ENCODE results near the gene SON.
"Not testable (repeated sequence)": the region's sequence is repeated elsewhere in the genome, so short reads cannot be mapped to it uniquely, and the experiment has no call there.

The SON gene

GRCh38 chr21:33588485-33589335, 45.9 kb downstream of the SON start, which contains the start of gene DONSON:
Gene DONSON (minus strand): TSS chr21:33588684. CDS start chr21:33588641, 43 bp downstream.
- TF ChIP-seq JUND (IDR thresholded peaks at IDR 0.05; ENCODE audit: low read depth): no peak
- peak; percentile 87 to 92 for DNase-seq (ENCODE audit: low read depth in 1 of 2, low spot score in 1 of 2)
- in situ Hi-C loops (cut with HindIII; ENCODE audit: low pct_unique_long_range_greater_than_20kb, low sequenced_read_pairs): no loop called here

DNA sequence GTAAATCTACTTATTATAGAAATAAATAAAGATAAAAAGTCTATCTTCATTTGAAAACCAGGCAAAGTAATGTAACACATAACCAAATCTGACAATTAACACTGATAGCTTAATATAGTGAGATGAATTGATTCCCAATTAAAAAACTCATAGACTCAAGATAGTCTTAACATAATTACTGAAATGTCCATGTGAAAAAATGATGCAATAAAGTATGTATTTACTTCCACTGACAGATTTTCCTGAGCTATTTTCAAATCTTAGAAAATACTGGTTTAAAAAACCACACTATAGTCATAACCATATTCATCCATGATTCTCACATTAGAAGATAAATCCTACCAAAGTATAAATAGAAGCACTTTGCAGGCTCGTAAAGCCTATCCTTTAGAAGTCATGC, 55.2 kb downstream of the SON start:
- no peak for TF ChIP-seq JUND (IDR thresholded peaks at IDR 0.05; ENCODE audit: low read depth)
- DNase-seq (ENCODE audit: low read depth in 1 of 2, low spot score in 1 of 2): no peak
- in situ Hi-C loops (cut with HindIII; ENCODE audit: low pct_unique_long_range_greater_than_20kb, low sequenced_read_pairs): no loop called here

GRCh38 chr21:33608559-33608958, 65.7 kb downstream of the SON start:
- in situ Hi-C loops (cut with HindIII; ENCODE audit: low pct_unique_long_range_greater_than_20kb, low sequenced_read_pairs): no loop called here
- no peak for DNase-seq (ENCODE audit: low read depth in 1 of 2, low spot score in 1 of 2)
- no peak for TF ChIP-seq JUND (IDR thresholded peaks at IDR 0.05; ENCODE audit: low read depth)

- no peak for DNase-seq (ENCODE audit: low read depth in 1 of 2, low spot score in 1 of 2)
- no peak for TF ChIP-seq JUND (IDR thresholded peaks at IDR 0.05; ENCODE audit: low read depth)
- in situ Hi-C loops (cut with HindIII; ENCODE audit: low pct_unique_long_range_greater_than_20kb, low sequenced_read_pairs): no loop called here
These were observed 68.3 kb downstream of the SON start for GRCh38 chr21:33611006-33611744.

DNA sequence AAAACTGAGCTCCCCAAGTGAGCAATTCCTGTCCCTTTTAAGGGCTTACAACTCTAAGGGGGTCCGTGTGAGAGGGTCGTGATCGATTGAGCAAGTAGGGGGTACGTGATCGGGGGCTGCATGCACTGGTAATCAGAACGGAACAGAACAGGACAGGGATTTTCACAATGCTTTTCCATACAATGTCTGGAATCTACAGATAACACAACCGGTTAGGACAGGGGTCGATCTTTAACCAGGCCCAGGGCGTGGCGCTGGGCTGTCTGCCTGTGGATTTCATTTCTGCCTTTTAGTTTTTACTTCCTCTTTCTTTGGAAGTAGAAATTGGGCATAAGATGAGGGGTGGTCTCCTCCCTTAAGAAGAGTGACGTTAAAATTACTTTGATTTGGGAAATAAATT, 74.7 kb downstream of the SON start:
- in situ Hi-C loops (cut with HindIII; ENCODE audit: low pct_unique_long_range_greater_than_20kb, low sequenced_read_pairs); DNase-seq (ENCODE audit: low read depth in 1 of 2, low spot score in 1 of 2): not testable (repeated sequence)

DNA sequence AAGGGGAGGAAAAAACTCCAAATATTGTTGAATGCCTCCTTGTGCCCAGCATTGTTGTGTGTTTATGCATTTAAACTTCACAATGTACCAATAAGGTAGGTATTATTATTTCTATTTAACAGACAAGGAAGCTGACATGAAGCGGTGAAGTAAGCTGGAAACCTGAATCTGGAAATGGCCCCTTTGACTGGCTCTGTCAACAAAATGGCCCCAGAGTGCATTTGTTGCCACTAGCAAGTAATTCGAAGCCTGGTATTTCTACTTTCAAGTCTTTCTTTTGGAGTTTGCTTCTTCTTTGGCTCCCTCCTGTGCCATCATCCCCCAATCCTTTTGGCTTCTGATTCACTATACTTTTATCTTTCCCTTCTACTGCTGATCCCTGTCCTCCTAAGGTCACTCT, 75.6 kb downstream of the SON start:
- in situ Hi-C loops (cut with HindIII; ENCODE audit: low pct_unique_long_range_greater_than_20kb, low sequenced_read_pairs): no loop called here
- TF ChIP-seq JUND (IDR thresholded peaks at IDR 0.05; ENCODE audit: low read depth): no peak
- no peak for DNase-seq (ENCODE audit: low read depth in 1 of 2, low spot score in 1 of 2)

GRCh38 chr21:33619726-33620125, 76.9 kb downstream of the SON start:
- TF ChIP-seq JUND (IDR thresholded peaks at IDR 0.05; ENCODE audit: low read depth): no peak
- in situ Hi-C loops (cut with HindIII; ENCODE audit: low pct_unique_long_range_greater_than_20kb, low sequenced_read_pairs): no loop called here

GRCh38 chr21:33622253-33622652, 79.4 kb downstream of the SON start:
- in situ Hi-C loops (cut with HindIII; ENCODE audit: low pct_unique_long_range_greater_than_20kb, low sequenced_read_pairs): no loop called here
- DNase-seq (ENCODE audit: low read depth in 1 of 2, low spot score in 1 of 2): no peak
- no peak for TF ChIP-seq JUND (IDR thresholded peaks at IDR 0.05; ENCODE audit: low read depth)

More at GRCh38 chr21:33619726-33620125, 76.9 kb downstream of the SON start:
- DNase-seq (ENCODE audit: low read depth in 1 of 2, low spot score in 1 of 2): no peak

GRCh38 chr21:33626151-33626550, 83.3 kb downstream of the SON start:
- DNase-seq (ENCODE audit: low read depth in 1 of 2, low spot score in 1 of 2); in situ Hi-C loops (cut with HindIII; ENCODE audit: low pct_unique_long_range_greater_than_20kb, low sequenced_read_pairs): not testable (repeated sequence)
